Small intestine (tissue), 7 donors: ENCODE results near the gene NCAM1. TPM values are rescaled to one million over a fixed set of nuclear protein-coding genes. Genes with fewer than 3 reads are reported as not detected.

Experiments used
- DNase-seq, 2 donors: peaks; one replicate each; pipeline versions ENCODE4 v3.0.0 to v3.0.0-alpha.2; 2013
- FAIRE-seq: peaks from 2 replicates; lab custom pipeline; 2012; peaks lifted over from hg19 to GRCh38; lab: Jason Lieb, UNC
- H3K27ac ChIP-seq, 3 donors: one replicate each; pipeline ENCODE4 v1.5.1; 2013; ENCODE audit warnings: low read length in 2 of 3, mild to moderate bottlenecking in 2 of 3, control low read depth in 1 of 3, inconsistent platforms in 1 of 3, low read depth in 1 of 3, moderate library complexity in 1 of 3
- H3K27me3 ChIP-seq, 3 donors: one replicate each; pipeline ENCODE4 v1.6.1; 2013; ENCODE audit warnings: low read length in 3 of 3, inconsistent platforms in 1 of 3; ENCODE audit not compliant: control insufficient read depth in 3 of 3, insufficient read depth in 3 of 3
- H3K36me3 ChIP-seq, 3 donors: one replicate each; pipeline ENCODE4 v1.6.1; 2013; ENCODE audit warnings: low read length in 3 of 3, inconsistent platforms in 1 of 3, low read depth in 1 of 3, mild to moderate bottlenecking in 1 of 3, moderate library complexity in 1 of 3; ENCODE audit not compliant: control insufficient read depth in 3 of 3, insufficient read depth in 2 of 3
- H3K4me1 ChIP-seq, 3 donors: one replicate each; pipeline ENCODE4 v1.6.1; 2013; ENCODE audit warnings: low read length in 2 of 3, inconsistent platforms in 1 of 3, low read depth in 1 of 3, mild to moderate bottlenecking in 1 of 3, moderate library complexity in 1 of 3; ENCODE audit not compliant: control insufficient read depth in 3 of 3, insufficient read depth in 2 of 3
- H3K4me3 ChIP-seq, 3 donors: one replicate each; pipeline ENCODE4 v1.5.1; 2013; ENCODE audit warnings: low read length in 3 of 3, control low read depth in 1 of 3, inconsistent platforms in 1 of 3, low read depth in 1 of 3, mild to moderate bottlenecking in 1 of 3, moderate library complexity in 1 of 3
- H3K9me3 ChIP-seq, 2 donors: one replicate each; pipeline ENCODE4 v1.6.1; 2013; ENCODE audit warnings: low read depth in 1 of 2, low read length in 1 of 2; ENCODE audit not compliant: control insufficient read depth in 2 of 2, insufficient read depth in 1 of 2
- WGBS, 3 donors: extraction: QIAGEN DNeasy Blood & Tissue Kit; methylation state at CpG; one replicate each; pipeline ENCODE4 v1.1.7; 2013; 5-methylcytosine and 5-hydroxymethylcytosine counted together
- polyA plus RNA-seq, 4 donors: library from polyadenylated mRNA; stranded (reverse) in 3 of 4; unstranded in 1 of 4; fragments of 200-250 nt in 3 of 4; fragments of 120-200 nt in 1 of 4; gene quantifications; one replicate each; pipeline versions ENCODE4 v1.2.1 to v1.2.3, GENCODE V29; 2013
- donor health status: healthy with polysubstance abuse.
- donor health status: control.
- donor health status: control.
- donor health status: Bipolar disorder and iron deficiency.
- donor health status: healthy.

NCAM1 gene
- polyA plus RNA-seq, 4 donors: 0.67 to 16.2 (median 9.1) TPM

- FAIRE-seq: no peak
- Histone ChIP-seq H3K27me3 (no peaks in the 10 kb centered on the region), H3K4me1 (no peaks in the 10 kb centered on the region), H3K36me3 (no peaks in the 10 kb centered on the region), H3K9me3 (no peaks in the 10 kb centered on the region), H3K4me3 (no peak overlapping the region), H3K27ac (no peak overlapping the region)
- WGBS, 3 donors: 68 to 73% (median 72%) methylated on average over 4 of the region's 4 CpGs
- DNase-seq: no peak
These were observed 126.5 kb downstream of the NCAM1 start for GRCh38 chr11:113087706-113088105.

GRCh38 chr11:113090716-113091480 lies 129.7 kb downstream of the NCAM1 start:
- WGBS, 3 donors: 64 to 74% (median 71%) methylated on average over 4 of the region's 4 CpGs
- DNase-seq (no peak), FAIRE-seq (no peak)
- Histone ChIP-seq H3K4me1 (no peaks in the 10 kb centered on the region), H3K27me3 (peaks cover 0 to 3% (median 0%) of the 10 kb centered on the region in 3 donors), H3K4me3 (no peak overlapping the region), H3K27ac (no peak overlapping the region), H3K9me3 (no peaks in the 10 kb centered on the region), H3K36me3 (no peaks in the 10 kb centered on the region)

- Histone ChIP-seq H3K36me3 (no peaks in the 10 kb centered on the region), H3K27ac (no peak overlapping the region), H3K4me1 (no peaks in the 10 kb centered on the region), H3K27me3 (peaks cover 0 to 3% (median 0%) of the 10 kb centered on the region in 3 donors), H3K9me3 (no peaks in the 10 kb centered on the region), H3K4me3 (no peak overlapping the region)
- no peak for DNase-seq
- WGBS, 3 donors: 27 to 60% (median 44%) methylated on average over 1 of the region's 1 CpG
- FAIRE-seq: no peak
These were observed 130.2 kb downstream of the NCAM1 start for GRCh38 chr11:113091481-113091780.

GRCh38 chr11:113096648-113097047 lies 135.4 kb downstream of the NCAM1 start:
- DNase-seq (no peak), FAIRE-seq (no peak)
- Histone ChIP-seq H3K4me3 (no peak overlapping the region), H3K27ac (no peak overlapping the region), H3K36me3 (no peaks in the 10 kb centered on the region), H3K27me3 (peaks cover 0 to 3% (median 0%) of the 10 kb centered on the region in 3 donors), H3K4me1 (no peaks in the 10 kb centered on the region), H3K9me3 (no peaks in the 10 kb centered on the region)
- WGBS, 3 donors: 13 to 48% (median 17%) methylated on average over 1 of the region's 1 CpG

- FAIRE-seq (no peak), DNase-seq (no peak)
- H3K9me3 ChIP-seq: no peaks in the 10 kb centered on the region
- H3K36me3 ChIP-seq: no peaks in the 10 kb centered on the region
- 26 to 54% (median 37%) methylated on average over 8 to 9 of the region's 9 CpGs for WGBS, 3 donors
- H3K27me3 ChIP-seq: no peaks in the 10 kb centered on the region
- no peak overlapping the region for H3K4me3 ChIP-seq
- H3K4me1 ChIP-seq: no peaks in the 10 kb centered on the region
- no peak overlapping the region for H3K27ac ChIP-seq
These were observed 142.9 kb downstream of the NCAM1 start for GRCh38 chr11:113103932-113104690.

- H3K9me3 ChIP-seq: no peaks in the 10 kb centered on the region
- no peaks in the 10 kb centered on the region for H3K4me1 ChIP-seq
- H3K27ac ChIP-seq: no peak overlapping the region
- no peak overlapping the region for H3K4me3 ChIP-seq
- no peaks in the 10 kb centered on the region for H3K36me3 ChIP-seq
- no peaks in the 10 kb centered on the region for H3K27me3 ChIP-seq
- FAIRE-seq (no peak), DNase-seq (no peak)
- WGBS, 3 donors: 11 to 46% (median 29%) methylated on average over 4 of the region's 4 CpGs
These were observed 143.6 kb downstream of the NCAM1 start for GRCh38 chr11:113104691-113105251.

GRCh38 chr11:113105592-113105991 lies 144.4 kb downstream of the NCAM1 start:
- Histone ChIP-seq H3K27ac (no peak overlapping the region), H3K27me3 (no peaks in the 10 kb centered on the region), H3K4me1 (no peaks in the 10 kb centered on the region), H3K9me3 (no peaks in the 10 kb centered on the region), H3K36me3 (no peaks in the 10 kb centered on the region), H3K4me3 (no peak overlapping the region)
- WGBS, 3 donors: 82 to 86% (median 83%) methylated on average over 2 of the region's 2 CpGs
- FAIRE-seq (no peak), DNase-seq (no peak)

GRCh38 chr11:113106507-113106906 lies 145.3 kb downstream of the NCAM1 start:
- Histone ChIP-seq H3K4me3 (no peak overlapping the region), H3K27ac (no peak overlapping the region), H3K9me3 (no peaks in the 10 kb centered on the region), H3K27me3 (no peaks in the 10 kb centered on the region), H3K36me3 (no peaks in the 10 kb centered on the region), H3K4me1 (no peaks in the 10 kb centered on the region)
- DNase-seq: no peak
- no peak for FAIRE-seq
- 50 to 59% (median 54%) methylated on average over 2 of the region's 2 CpGs for WGBS, 3 donors
